Activated T-helper 2 cell treated with anti-CD3 and anti-CD28 coated beads, Interferon-gamma antibody, Interleukin-2, Interleukin-4, amounts not matched to agents 10 μg/mL and 5 μg/mL and 100 μg/mL, durations not matched to agents 14 hours and 24 hours and 36 hours (primary cell): ENCODE data around the gene NEK4. TPM values are rescaled to one million over a fixed set of nuclear protein-coding genes. Genes with fewer than 3 reads are reported as not detected.

Source experiments
- DNase-seq: peaks from one replicate; pipeline ENCODE4 v3.0.0; 2021; ENCODE audit warnings: low spot score
- H3K27ac Mint-ChIP-seq: one replicate; pipeline ENCODE4 v1.8.0; 2021; ENCODE audit warnings: mixed read lengths
- H3K27me3 Mint-ChIP-seq: one replicate; pipeline ENCODE4 v1.8.0; 2021; ENCODE audit warnings: low read depth, mixed read lengths
- H3K36me3 Mint-ChIP-seq: one replicate; pipeline ENCODE4 v1.8.0; 2021; ENCODE audit warnings: low read depth, mixed read lengths
- H3K4me1 Mint-ChIP-seq: one replicate; pipeline ENCODE4 v1.8.0; 2021; ENCODE audit warnings: low read depth, mixed read lengths
- H3K4me3 Mint-ChIP-seq: one replicate; pipeline ENCODE4 v1.8.0; 2021; ENCODE audit warnings: low read depth, mild to moderate bottlenecking, moderate library complexity, mixed read lengths
- H3K9me3 Mint-ChIP-seq: one replicate; pipeline ENCODE4 v1.8.0; 2021; ENCODE audit warnings: mixed read lengths
- intact Hi-C: fragments of 100-400 bp; cut with micrococcal nuclease; formaldehyde crosslinking; loops from one replicate; pipeline ENCODE4 v1.15.1; 2023
- total RNA-seq: library from RNA; stranded (reverse); gene quantifications from 2 replicates; pipeline ENCODE4 v1.2.3, GENCODE V29; 2022

The NEK4 gene
- total RNA-seq, 1 donor from 2014 or later, result 26.7 TPM

- peaks cover 27% of the 10 kb centered on the region for H3K4me1 Mint-ChIP-seq
- H3K4me3 Mint-ChIP-seq, result no peak overlapping the region
- peaks cover 62% of the 10 kb centered on the region for H3K36me3 Mint-ChIP-seq
- H3K27me3 Mint-ChIP-seq, result no peaks in the 10 kb centered on the region
- H3K9me3 Mint-ChIP-seq, result no peaks in the 10 kb centered on the region
- no peak for DNase-seq
- peak overlapping the region; percentile 98 for H3K27ac Mint-ChIP-seq
- intact Hi-C loops, result loop anchor here (1.0 kb wide), 1 partner anchor 11 kb away; no protein-coding TSS in a partner anchor
Observed at GRCh38 chr3:52671676-52672075, 99.1 kb downstream of the NEK4 start.

GRCh38 chr3:52670621-52671521, 99.9 kb downstream of the NEK4 start:
- no peaks in the 10 kb centered on the region for H3K9me3 Mint-ChIP-seq
- DNase-seq, result peak; percentile 35
- intact Hi-C loops, result loop anchor here (1.0 kb wide), 1 partner anchor 11 kb away; no protein-coding TSS in a partner anchor
- no peaks in the 10 kb centered on the region for H3K27me3 Mint-ChIP-seq
- peak overlapping the region; percentile 98 for H3K27ac Mint-ChIP-seq
- peak overlapping the region; percentile 55 for H3K4me3 Mint-ChIP-seq
- H3K36me3 Mint-ChIP-seq, result peaks cover 58% of the 10 kb centered on the region
- H3K4me1 Mint-ChIP-seq, result peaks cover 22% of the 10 kb centered on the region

- Mint-ChIP-seq H3K4me3 (no peak overlapping the region), H3K36me3 (peaks cover 69% of the 10 kb centered on the region), H3K27ac (no peak overlapping the region), H3K27me3 (no peaks in the 10 kb centered on the region), H3K4me1 (peaks cover 4% of the 10 kb centered on the region), H3K9me3 (no peaks in the 10 kb centered on the region)
- intact Hi-C loops, result no loop called here
- DNase-seq, result no peak
Observed at GRCh38 chr3:52663098-52663497, 107.6 kb downstream of the NEK4 start.

- intact Hi-C loops, result no loop called here
- no peaks in the 10 kb centered on the region for H3K27me3 Mint-ChIP-seq
- no peaks in the 10 kb centered on the region for H3K9me3 Mint-ChIP-seq
- H3K27ac Mint-ChIP-seq, result no peak overlapping the region
- no peak overlapping the region for H3K4me3 Mint-ChIP-seq
- peaks cover 6% of the 10 kb centered on the region for H3K4me1 Mint-ChIP-seq
- no peak for DNase-seq
- peaks cover 76% of the 10 kb centered on the region for H3K36me3 Mint-ChIP-seq
Observed at GRCh38 chr3:52660046-52660445, 110.7 kb downstream of the NEK4 start.

Other genes starting within 250 kb of the NEK4 start
- 77.9 and 88.4 TPM in 2 replicates for gene NT5DC2, start 237.1 kb downstream of the NEK4 start, total RNA-seq
- 12.5 and 16.4 TPM in 2 replicates for gene UQCC5, start 234.3 kb downstream of the NEK4 start, total RNA-seq
- 60.4 and 66.3 TPM in 2 replicates for gene PBRM1, start 85.0 kb downstream of the NEK4 start, total RNA-seq
- gene GNL3, start 84.9 kb downstream of the NEK4 start, total RNA-seq, result 226 and 235 TPM in 2 replicates
- gene GLT8D1, start 65.1 kb downstream of the NEK4 start, total RNA-seq, result 37.6 and 38.7 TPM in 2 replicates
- 124 and 125 TPM in 2 replicates for gene SPCS1, start 64.8 kb downstream of the NEK4 start, total RNA-seq
- not detected in 2 replicates for gene ITIH1, start 6.7 kb upstream of the NEK4 start, total RNA-seq
- gene ITIH3, start 23.9 kb upstream of the NEK4 start, total RNA-seq, result not detected in 2 replicates
- gene ITIH4, start 59.7 kb upstream of the NEK4 start, total RNA-seq, result 3.6 and 4.8 TPM in 2 replicates
- 1.9 and 2.6 TPM in 2 replicates for gene MUSTN1, start 64.1 kb upstream of the NEK4 start, total RNA-seq
- gene STIMATE, start 126.6 kb upstream of the NEK4 start, total RNA-seq, result 17.4 and 17.6 TPM in 2 replicates